HG02840 (cell line): ENCODE results near the gene UGCG.

Experiments
- ATAC-seq: cut with Tn5 transposase; IDR thresholded peaks from one replicate; pipeline ENCODE4 v1.9.1; 2021; ENCODE audit warnings: mild to moderate bottlenecking, moderate library complexity, moderate number of reproducible peaks; ENCODE audit not compliant: unreplicated experiment, low FRiP score

Gene UGCG

GRCh38 chr9:111917201-111917600, 20.6 kb downstream of the UGCG start:
- no peak for ATAC-seq

GRCh38 chr9:111917980-111918379, 21.4 kb downstream of the UGCG start:
- no peak for ATAC-seq

DNA sequence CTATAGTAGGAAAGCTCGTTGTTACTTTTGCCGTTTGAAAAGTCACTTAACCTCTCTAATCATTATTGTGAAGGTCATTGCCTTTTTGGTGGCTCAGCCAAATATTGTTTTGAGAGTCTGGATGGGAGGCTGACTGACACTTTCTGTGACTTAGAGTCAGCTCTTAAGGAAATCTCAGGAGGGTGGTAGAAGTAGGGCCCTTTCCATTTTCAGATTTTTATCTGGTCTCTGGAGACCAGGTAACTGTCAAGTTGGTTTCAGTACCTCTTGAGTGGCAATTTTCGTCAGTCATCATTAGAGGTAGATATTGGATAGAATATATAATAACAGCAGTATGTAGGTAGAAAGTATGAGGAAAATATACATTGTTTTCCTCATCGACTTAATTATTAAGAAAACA, 23.3 kb downstream of the UGCG start:
- ATAC-seq = no peak

GRCh38 chr9:111920531-111920930, 23.9 kb downstream of the UGCG start:
- no peak for ATAC-seq

DNA sequence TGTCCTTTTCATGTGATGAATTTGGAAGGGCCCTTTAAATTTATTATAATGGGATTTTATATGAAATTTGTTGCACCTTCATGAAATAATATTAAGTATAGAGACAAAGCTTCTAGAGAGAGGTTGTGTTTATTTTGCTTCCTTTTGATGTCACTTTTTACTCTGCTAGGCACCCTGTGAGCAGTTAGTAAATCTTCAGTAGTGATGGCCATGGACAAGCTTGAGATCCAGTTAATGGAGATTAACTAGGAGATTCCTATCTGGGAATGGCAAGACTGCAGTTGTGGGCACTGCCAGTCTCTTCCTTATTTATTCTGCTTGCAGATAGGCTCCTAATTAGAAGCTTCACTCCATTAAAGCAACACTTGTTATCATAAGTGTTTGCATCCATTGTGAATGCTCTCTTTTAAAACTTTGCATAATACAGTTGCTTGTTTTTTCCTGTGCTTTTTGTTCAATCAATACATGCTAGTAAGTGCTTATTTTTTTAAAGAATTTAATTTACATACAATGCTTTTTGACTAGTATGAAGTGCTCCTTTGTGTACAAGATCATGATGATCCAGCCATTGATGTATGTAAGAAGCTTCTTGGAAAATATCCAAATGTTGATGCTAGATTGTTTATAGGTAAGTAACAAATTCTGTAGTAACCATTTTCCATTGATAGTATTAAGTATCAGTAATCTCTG, 25.9 kb downstream of the UGCG start:
- ATAC-seq = no peak

DNA sequence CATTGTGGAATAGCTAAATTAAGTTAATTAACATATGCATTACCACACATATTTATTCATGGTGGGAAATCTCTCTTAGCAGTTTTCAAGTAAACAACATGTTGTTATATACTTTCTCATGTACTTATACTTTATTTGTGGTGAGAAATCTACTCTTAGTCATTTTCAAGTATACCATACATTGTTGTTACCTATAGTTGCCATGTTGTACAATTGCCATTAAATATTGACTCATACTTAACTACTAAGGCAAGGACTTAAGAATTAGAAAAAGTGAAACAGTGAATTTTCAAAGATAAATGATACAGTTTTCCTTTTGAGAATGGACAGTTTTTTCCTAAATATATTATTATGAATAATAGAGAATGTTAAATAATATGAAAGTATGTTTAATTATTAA, 27.7 kb downstream of the UGCG start:
- ATAC-seq = no peak

GRCh38 chr9:111925017-111925770, 28.6 kb downstream of the UGCG start:
- ATAC-seq = no peak

DNA sequence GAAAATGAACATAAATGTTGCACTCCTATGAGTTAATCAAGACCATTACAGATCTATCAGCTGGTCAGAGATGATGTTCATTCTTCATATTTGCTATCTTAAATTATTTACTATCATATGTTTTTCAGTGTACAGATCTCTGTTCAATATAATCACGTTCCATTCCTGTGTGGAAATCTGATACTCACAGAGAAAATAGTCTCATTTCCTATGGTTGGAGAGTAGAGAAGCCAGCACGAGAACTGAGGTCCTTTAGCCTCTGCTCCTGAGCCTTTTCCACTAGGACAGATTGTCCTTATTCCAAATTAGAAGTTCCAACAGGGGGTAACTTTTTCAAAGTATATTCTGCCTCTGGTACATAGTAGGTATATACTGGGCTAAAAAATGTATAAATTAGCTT, 29.2 kb downstream of the UGCG start:
- no peak for ATAC-seq

DNA sequence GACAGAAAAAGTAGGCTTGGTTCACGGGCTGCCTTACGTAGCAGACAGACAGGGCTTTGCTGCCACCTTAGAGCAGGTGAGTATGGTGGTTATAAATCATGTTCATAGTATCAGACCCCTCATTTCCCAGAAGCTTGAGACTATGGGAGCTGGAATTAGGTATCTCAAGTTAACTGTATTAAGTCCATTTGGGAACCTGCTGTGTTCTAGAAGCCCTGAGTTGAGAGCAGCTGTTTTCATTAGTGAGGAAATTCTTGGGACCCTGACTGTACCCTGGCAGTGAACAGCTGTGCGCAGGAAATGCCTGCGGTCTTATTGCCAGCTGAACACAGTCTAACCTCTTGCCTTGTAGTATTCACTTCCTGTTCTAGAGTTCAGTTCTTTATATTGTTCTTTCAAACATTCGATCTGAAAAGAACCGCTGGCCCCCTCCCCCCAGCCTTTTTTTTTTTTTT, 29.8 kb downstream of the UGCG start:
- peak; percentile 94 for ATAC-seq

DNA sequence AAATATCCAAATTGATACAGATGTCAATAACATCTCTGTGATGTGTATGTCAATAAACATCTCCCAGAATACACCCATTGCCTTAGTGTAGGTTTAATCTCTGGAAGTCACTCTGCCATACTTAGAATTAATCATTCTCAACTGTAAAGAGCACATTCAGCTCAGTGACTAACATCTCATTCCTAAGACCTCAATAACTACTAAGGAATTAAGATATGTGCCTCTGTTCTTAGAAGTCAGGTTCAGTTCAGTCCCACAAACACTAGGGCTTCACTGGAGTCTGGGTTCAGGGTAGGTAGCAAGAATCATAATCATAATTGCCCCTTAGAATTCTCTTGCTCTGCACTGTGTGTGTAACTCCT, 31.7 kb downstream of the UGCG start:
- no peak for ATAC-seq

GRCh38 chr9:111934747-111935146, 38.1 kb downstream of the UGCG start:
- no peak for ATAC-seq

DNA sequence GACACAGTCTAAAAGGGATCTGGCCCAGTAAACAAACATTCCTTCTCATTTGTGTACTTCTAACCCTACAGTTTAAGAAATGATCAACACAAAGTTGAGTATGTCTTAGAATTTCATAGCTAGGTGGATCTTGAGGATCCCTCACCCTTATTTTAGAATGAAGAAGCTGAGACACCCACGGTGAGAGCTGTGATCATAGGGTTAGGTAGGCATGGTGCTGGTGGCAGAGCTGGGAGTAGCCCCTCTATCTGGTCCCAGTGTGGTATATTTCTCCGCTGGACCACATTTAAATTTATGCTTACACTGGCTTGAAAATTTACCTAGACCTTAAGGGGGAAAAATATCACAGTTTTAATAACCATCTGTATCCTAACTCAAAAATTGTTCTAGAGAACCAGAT, 39.8 kb downstream of the UGCG start:
- ATAC-seq = no peak

- ATAC-seq = no peak
Measured at GRCh38 chr9:111937301-111937700, 40.7 kb downstream of the UGCG start.

DNA sequence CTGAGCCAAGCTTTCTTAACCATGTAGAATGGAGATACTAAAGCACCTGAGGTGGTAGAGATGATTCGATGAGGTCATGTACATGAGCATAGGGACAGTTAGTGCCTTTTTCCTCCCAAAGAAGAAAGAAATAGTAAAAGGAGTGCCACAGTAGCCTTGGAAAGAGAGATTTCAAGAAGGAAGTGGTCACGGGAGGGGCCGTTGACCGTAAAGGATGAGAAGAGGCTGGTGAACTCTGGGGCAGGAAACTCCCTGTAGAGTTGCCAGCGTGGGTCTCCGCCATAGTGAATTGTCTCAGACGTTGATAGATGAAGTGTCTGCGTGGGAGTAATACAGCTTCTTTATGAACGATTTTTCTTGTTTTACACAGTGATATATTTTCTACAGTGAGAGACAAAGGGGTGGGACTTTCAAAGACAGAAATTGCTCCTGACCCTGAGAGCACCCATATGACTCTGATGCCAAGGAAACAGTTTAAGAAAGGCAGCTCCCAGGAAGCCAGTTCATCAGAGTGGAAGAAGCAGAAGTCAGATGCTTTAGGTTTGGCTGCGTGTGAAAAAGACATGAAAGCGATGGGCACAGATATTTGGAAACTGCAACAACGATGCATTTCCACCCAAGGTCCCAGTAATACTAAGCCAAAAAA, 41.3 kb downstream of the UGCG start:
- no peak for ATAC-seq

- no peak for ATAC-seq
Measured at GRCh38 chr9:111938427-111938800, 41.8 kb downstream of the UGCG start.

GRCh38 chr9:111939322-111939721, 42.7 kb downstream of the UGCG start:
- no peak for ATAC-seq

DNA sequence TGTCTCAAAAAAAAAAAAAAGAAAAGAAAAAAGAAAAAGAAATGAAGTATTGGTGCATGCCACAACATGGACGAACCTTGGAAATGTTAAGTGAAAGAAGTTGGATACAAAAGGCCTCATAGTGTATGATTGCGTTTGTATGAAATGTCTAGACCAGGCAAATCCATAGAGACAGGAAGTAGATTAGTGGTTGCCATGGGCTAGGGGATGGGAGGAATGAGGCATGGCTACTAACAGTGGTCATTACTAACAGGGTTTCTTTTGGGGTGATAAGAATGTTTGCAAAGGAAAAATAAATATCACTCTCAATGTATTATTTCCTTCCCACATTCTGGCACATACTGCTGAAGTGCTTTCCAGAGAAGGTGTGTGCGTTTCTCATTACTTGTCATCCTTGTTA, 44.1 kb downstream of the UGCG start:
- ATAC-seq = no peak

DNA sequence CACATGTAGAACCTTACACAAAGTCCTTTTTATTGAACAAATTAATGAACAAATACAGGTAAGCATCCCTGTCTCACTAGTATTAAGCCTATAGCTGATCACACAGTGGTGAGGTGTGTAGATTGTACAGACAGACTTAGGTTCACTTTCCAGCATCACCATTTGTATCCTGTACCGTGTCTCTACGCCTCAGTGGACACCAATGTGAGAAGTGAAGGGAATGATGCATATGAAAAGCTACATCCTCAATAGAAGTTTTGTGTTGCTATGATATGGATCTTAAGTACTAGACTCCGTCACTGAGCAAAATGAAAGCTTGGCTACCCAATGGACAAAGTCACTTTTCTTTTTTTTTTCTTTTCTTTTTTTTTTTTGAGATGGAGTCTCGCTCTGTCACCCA, 46.6 kb downstream of the UGCG start:
- no peak for ATAC-seq

DNA sequence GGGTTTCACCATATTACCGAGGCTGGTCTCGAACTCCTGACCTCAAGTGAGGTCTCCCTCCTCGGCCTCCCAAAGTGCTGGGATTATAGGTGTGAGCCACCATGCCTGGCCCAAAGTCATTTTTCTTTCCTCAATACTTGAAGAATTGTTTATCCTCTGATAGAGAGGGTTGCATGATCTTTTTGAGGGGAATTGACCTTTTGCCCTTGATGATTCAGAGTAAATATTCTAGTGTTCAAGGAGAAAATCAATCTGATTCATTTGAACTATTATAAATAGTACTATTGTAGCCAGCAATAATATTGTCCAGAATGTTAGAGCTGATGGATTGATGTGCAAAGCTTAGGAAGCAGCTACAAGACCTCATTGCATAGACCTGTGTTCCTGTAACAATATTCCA, 47.1 kb downstream of the UGCG start:
- no peak for ATAC-seq

DNA sequence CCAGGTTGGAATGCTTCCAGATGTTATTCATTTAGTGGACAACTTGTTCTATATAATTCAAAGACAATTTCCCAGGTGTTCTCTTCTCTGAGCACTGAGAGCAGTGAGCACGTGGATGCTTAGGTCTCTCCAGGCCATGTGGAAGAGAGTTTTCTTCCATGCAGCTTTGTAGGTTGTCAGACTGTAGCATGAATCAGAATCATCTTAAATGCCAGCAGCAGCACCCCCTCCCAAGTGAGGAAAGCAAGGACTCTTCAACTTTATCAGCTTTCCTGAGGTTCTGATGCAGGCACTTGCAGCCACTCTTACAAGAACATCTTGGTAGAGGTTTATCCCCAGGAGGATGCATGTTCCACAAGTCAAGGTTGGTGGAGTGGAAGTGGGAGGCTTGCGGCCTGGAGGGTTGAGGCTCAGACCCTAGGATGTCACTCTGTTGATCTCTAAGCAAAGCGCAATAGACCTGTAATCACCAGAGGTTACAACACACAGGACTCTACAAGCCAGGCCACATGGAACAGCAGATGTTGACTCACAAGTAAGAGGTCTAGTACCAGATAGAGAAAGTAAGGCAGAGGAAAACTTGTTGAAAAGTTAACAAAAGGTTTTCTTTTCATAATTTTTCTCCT, 47.7 kb downstream of the UGCG start:
- ATAC-seq = no peak

DNA sequence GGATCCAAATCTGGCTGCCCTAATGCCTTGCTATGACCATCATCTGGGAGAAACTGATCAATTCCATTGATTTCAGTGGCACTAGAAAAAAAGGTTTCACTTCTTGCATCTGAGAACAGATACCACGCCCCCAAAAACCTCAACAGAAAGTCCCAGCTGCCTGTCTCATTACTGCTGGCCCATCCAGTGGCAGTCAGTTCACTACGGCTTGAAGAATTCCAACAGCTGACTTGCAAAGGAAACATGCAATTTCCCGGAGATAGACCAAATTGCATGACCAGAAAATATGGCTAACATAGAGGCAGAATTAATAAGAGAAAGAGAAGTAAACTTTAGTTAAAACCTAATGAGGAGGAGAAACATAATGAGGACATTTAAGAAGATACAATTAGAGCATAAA, 48.6 kb downstream of the UGCG start:
- peak; percentile 58 for ATAC-seq
